Mucosa of descending colon (tissue), 3 donors: ENCODE data around the gene GBP3. TPM values are rescaled to one million over a fixed set of nuclear protein-coding genes. Genes with fewer than 3 reads are reported as not detected.
A peak's percentile ranks its signal among the peaks of the same experiment; 100 is the strongest.
"Not testable (repeated sequence)": the region's sequence is repeated elsewhere in the genome, so short reads cannot be mapped to it uniquely, and the experiment has no call there.

ENCODE experiments used
- ATAC-seq: fragments of 200-7000 bp; cut with Tn5 transposase; one replicate; pipeline ENCODE4 v1.9.1; 2020; ENCODE audit warnings: mild to moderate bottlenecking, moderate library complexity
- DNase-seq, 3 donors: peaks; one replicate each; pipeline ENCODE4 v3.0.0-alpha.2; 2020
- H3K36me3 ChIP-seq: fragments of 200-600 bp; one replicate; pipeline ENCODE4 v1.8.0; 2021; ENCODE audit warnings: low read depth, mild to moderate bottlenecking
- H3K4me1 ChIP-seq: fragments of 200-600 bp; one replicate; pipeline ENCODE4 v1.8.0; 2021; ENCODE audit warnings: low read depth, mild to moderate bottlenecking
- H3K4me3 ChIP-seq: fragments of 200-600 bp; one replicate; pipeline ENCODE4 v1.8.0; 2021; ENCODE audit warnings: mild to moderate bottlenecking
- H3K9me3 ChIP-seq: fragments of 200-600 bp; one replicate; pipeline ENCODE4 v1.8.0; 2021; ENCODE audit warnings: mild to moderate bottlenecking
- CTCF ChIP-seq: fragments of 200-600 bp; IDR thresholded peaks from one replicate; pipeline ENCODE4 v1.8.0; 2022; ENCODE audit warnings: antibody characterized with exemption, mild to moderate bottlenecking
- intact Hi-C, 2 donors: fragments of 100-400 bp; cut with DNase I in 1 of 2; cut with micrococcal nuclease in 1 of 2; formaldehyde crosslinking; loops; one replicate each; pipeline versions ENCODE4 v1.11.0 to v1.11.1; 2022; cut with DNase I, micrococcal nuclease
- total RNA-seq, 3 donors: library from RNA; stranded (reverse); fragmentation: NEBNext Ultra II Directional in 2 of 3; extraction: Animal tissue kit (Norgen Biotek cat#: 25700) in 2 of 3; gene quantifications; one replicate each; pipeline versions ENCODE4 v1.2.1 to v1.2.4, GENCODE V29; 2021 to 2023
- donor health status: DM: no; HTN: no; CAD: no; lungs with moderate emphysema.
- donor health status: DM: no; HTN: no; CAD: no.
- donor health status: DM: no; HTN: yes; CAD: no.

Gene GBP3
- total RNA-seq, 3 donors from 2014 or later, result 48.4 to 176 (median 60.4) TPM

- H3K36me3 ChIP-seq, result no peaks in the 10 kb centered on the region
- no peak for DNase-seq
- intact Hi-C loops, result no loop called here
- peaks cover 8% of the 10 kb centered on the region for H3K4me1 ChIP-seq
- no peak for TF ChIP-seq CTCF
- no peak for ATAC-seq
- no peaks in the 10 kb centered on the region for H3K9me3 ChIP-seq
- no peak overlapping the region for H3K4me3 ChIP-seq
Measured at GRCh38 chr1:89023026-89023425, 360 bp upstream of the GBP3 start.

GRCh38 chr1:89018318-89018717 lies 4.3 kb downstream of the GBP3 start:
- H3K9me3 ChIP-seq, H3K4me3 ChIP-seq, DNase-seq, H3K36me3 ChIP-seq, ATAC-seq, H3K4me1 ChIP-seq, intact Hi-C loops: not testable (repeated sequence)

- H3K9me3 ChIP-seq, result no peaks in the 10 kb centered on the region
- no peaks in the 10 kb centered on the region for H3K36me3 ChIP-seq
- DNase-seq (no peak), ATAC-seq (no peak)
- no peaks in the 10 kb centered on the region for H3K4me1 ChIP-seq
- intact Hi-C loops, result no loop called here
- no peak for TF ChIP-seq CTCF
- no peak overlapping the region for H3K4me3 ChIP-seq
Measured at GRCh38 chr1:89008511-89008910, 14.2 kb downstream of the GBP3 start.

GRCh38 chr1:89005286-89006151 lies 17.1 kb downstream of the GBP3 start:
- DNase-seq (peak in 1 of 3 donors; percentile 32), ATAC-seq (no peak)
- TF ChIP-seq CTCF, result no peak
- H3K36me3 ChIP-seq, result no peaks in the 10 kb centered on the region
- intact Hi-C loops, result no loop called here
- no peaks in the 10 kb centered on the region for H3K4me1 ChIP-seq
- no peaks in the 10 kb centered on the region for H3K9me3 ChIP-seq
- H3K4me3 ChIP-seq, result no peak overlapping the region

GRCh38 chr1:89002176-89002575 lies 20.5 kb downstream of the GBP3 start:
- H3K4me3 ChIP-seq, H3K4me1 ChIP-seq, ATAC-seq, DNase-seq, intact Hi-C loops, H3K9me3 ChIP-seq, H3K36me3 ChIP-seq: not testable (repeated sequence)

- intact Hi-C loops, result no loop called here
- TF ChIP-seq CTCF, result no peak
- no peak for ATAC-seq
Measured at GRCh38 chr1:89001510-89001909, 21.2 kb downstream of the GBP3 start.

More at GRCh38 chr1:89001510-89001909, 21.2 kb downstream of the GBP3 start:
- no peak overlapping the region for H3K4me3 ChIP-seq
- no peaks in the 10 kb centered on the region for H3K9me3 ChIP-seq
- H3K36me3 ChIP-seq, result no peaks in the 10 kb centered on the region
- no peak for DNase-seq
- no peaks in the 10 kb centered on the region for H3K4me1 ChIP-seq
